SU-DHL-6 (cell line): ENCODE results near the gene S100A1.

ENCODE experiments used
- H2AFZ ChIP-seq: fragments of 200-600 bp; sonication (generic); 2 replicates; pipeline ENCODE4 v1.6.1; 2014; ENCODE audit warnings: low read depth, mild to moderate bottlenecking, moderate library complexity, mixed read lengths, antibody characterized with exemption, low read length; ENCODE audit not compliant: severe bottlenecking
- H3F3A ChIP-seq: fragments of 200-600 bp; shearing (Covaris generic); 2 replicates; pipeline ENCODE4 v1.6.0; 2016; ENCODE audit warnings: antibody characterized with exemption, mild to moderate bottlenecking; ENCODE audit not compliant: insufficient read depth
- H3K27ac ChIP-seq: fragments of 200-600 bp; sonication (generic); 2 replicates; pipeline ENCODE4 v1.5.1; 2016; ENCODE audit warnings: low read depth, mild to moderate bottlenecking, low read length, moderate library complexity, mixed read lengths
- H3K27me3 ChIP-seq: fragments of 200-600 bp; sonication (generic), shearing (Covaris generic); 2 replicates; pipeline ENCODE4 v1.6.0; 2014; ENCODE audit warnings: mild to moderate bottlenecking, low read length
- H3K36me3 ChIP-seq: fragments of 200-600 bp; sonication (generic); 2 replicates; pipeline ENCODE4 v1.6.1; 2014; ENCODE audit warnings: mild to moderate bottlenecking, low read length, mixed read lengths
- H3K4me2 ChIP-seq: fragments of 300-600, 200-600 bp; shearing (Covaris generic), sonication (generic); 2 replicates; pipeline ENCODE4 v1.6.0; 2014; ENCODE audit warnings: low read length, low read depth, mild to moderate bottlenecking; ENCODE audit not compliant: poor library complexity, severe bottlenecking
- H3K4me3 ChIP-seq: fragments of 200-600 bp; sonication (generic); 2 replicates; pipeline ENCODE4 v1.5.1; 2014; ENCODE audit warnings: antibody characterized with exemption, low read length, mild to moderate bottlenecking, mixed read lengths; ENCODE audit not compliant: insufficient read depth, poor library complexity, severe bottlenecking
- H3K79me2 ChIP-seq: fragments of 200-600 bp; sonication (generic); 2 replicates; pipeline ENCODE4 v1.6.1; 2014; ENCODE audit warnings: mild to moderate bottlenecking, low read length, moderate library complexity; ENCODE audit not compliant: insufficient read depth
- H3K9ac ChIP-seq: fragments of 200-600 bp; sonication (generic); 2 replicates; pipeline ENCODE4 v1.7.0; 2014; ENCODE audit warnings: mild to moderate bottlenecking, low read length
- H3K9me2 ChIP-seq: fragments of 200-600 bp; sonication (generic); replicated peaks from 2 replicates; pipeline ENCODE4 v1.6.1; 2014; ENCODE audit warnings: low read length; ENCODE audit not compliant: insufficient read depth
- H3K9me3 ChIP-seq: fragments of 200-600 bp; sonication (generic); 2 replicates; pipeline ENCODE4 v1.6.1; 2014; ENCODE audit warnings: low read length, mixed read lengths; ENCODE audit not compliant: insufficient read depth
- H4K20me1 ChIP-seq: fragments of 200-600 bp; sonication (generic); 2 replicates; pipeline ENCODE4 v1.6.1; 2014; ENCODE audit warnings: low read depth, mild to moderate bottlenecking, antibody characterized with exemption, low read length, moderate library complexity, mixed read lengths
- EZH2phosphoT487 ChIP-seq: fragments of 200-600 bp; sonication (generic), shearing (Covaris generic); conservative IDR thresholded peaks from 2 replicates; pipeline ENCODE4 v1.6.1; 2018; ENCODE audit warnings: mild to moderate bottlenecking, antibody characterized with exemption, low read length, moderate library complexity, mixed read lengths
- TF ChIP-seq, protein P1 (sequence below): fragments of 200-600 bp; sonication (generic); IDR thresholded peaks from one replicate; pipeline ENCODE4 v1.5.1; 2017; ENCODE audit warnings: antibody characterized with exemption, mild to moderate bottlenecking, low read length, moderate library complexity; ENCODE audit not compliant: insufficient read depth, poor library complexity, severe bottlenecking

Gene S100A1

GRCh38 chr1:153631047-153632022, 3.1 kb downstream of the S100A1 start:
- no peak for TF ChIP-seq EZH2phosphoT487
- TF ChIP-seq, protein P1, sequence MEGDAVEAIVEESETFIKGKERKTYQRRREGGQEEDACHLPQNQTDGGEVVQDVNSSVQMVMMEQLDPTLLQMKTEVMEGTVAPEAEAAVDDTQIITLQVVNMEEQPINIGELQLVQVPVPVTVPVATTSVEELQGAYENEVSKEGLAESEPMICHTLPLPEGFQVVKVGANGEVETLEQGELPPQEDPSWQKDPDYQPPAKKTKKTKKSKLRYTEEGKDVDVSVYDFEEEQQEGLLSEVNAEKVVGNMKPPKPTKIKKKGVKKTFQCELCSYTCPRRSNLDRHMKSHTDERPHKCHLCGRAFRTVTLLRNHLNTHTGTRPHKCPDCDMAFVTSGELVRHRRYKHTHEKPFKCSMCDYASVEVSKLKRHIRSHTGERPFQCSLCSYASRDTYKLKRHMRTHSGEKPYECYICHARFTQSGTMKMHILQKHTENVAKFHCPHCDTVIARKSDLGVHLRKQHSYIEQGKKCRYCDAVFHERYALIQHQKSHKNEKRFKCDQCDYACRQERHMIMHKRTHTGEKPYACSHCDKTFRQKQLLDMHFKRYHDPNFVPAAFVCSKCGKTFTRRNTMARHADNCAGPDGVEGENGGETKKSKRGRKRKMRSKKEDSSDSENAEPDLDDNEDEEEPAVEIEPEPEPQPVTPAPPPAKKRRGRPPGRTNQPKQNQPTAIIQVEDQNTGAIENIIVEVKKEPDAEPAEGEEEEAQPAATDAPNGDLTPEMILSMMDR = no peak
- Histone ChIP-seq H2AFZ (no peak overlapping the region), H3K9me3 (no peaks in the 10 kb centered on the region), H3K27ac (no peak overlapping the region), H3K4me3 (no peak overlapping the region), H3K36me3 (peaks cover 5% of the 10 kb centered on the region), H3K9me2 (no peaks in the 10 kb centered on the region), H3K9ac (no peak overlapping the region), H3K79me2 (peaks cover 22% of the 10 kb centered on the region), H3K4me2 (no peak overlapping the region), H3K27me3 (no peaks in the 10 kb centered on the region), H3F3A (peaks cover 8% of the 10 kb centered on the region; the same call in 1 of the 2 replicates), H4K20me1 (no peaks in the 10 kb centered on the region)

- peak overlapping the region; percentile 18; the same call in 1 of the 2 replicates for H3K9ac ChIP-seq
- H2AFZ ChIP-seq = no peak overlapping the region
- peak overlapping the region; percentile 83 for H3K4me2 ChIP-seq
Observed at GRCh38 chr1:153633161-153633753, 5.0 kb downstream of the S100A1 start.

GRCh38 chr1:153633754-153634665, 5.8 kb downstream of the S100A1 start, which contains the start of gene CHTOP:
Gene CHTOP, plus strand, starts transcription at chr1:153634066. Its CDS starts 2,523 bp downstream, at chr1:153636589.
- H3K79me2 ChIP-seq = peaks cover 29% of the 10 kb centered on the region

More at GRCh38 chr1:153633161-153633753, 5.0 kb downstream of the S100A1 start:
- Histone ChIP-seq H3K9me2 (no peaks in the 10 kb centered on the region), H3K9me3 (no peaks in the 10 kb centered on the region), H3F3A (peaks cover 17% of the 10 kb centered on the region; the same call in 1 of the 2 replicates), H3K36me3 (peaks cover 19% of the 10 kb centered on the region), H3K27ac (no peak overlapping the region), H3K4me3 (peak overlapping the region; percentile 43), H3K79me2 (peaks cover 29% of the 10 kb centered on the region), H4K20me1 (no peaks in the 10 kb centered on the region), H3K27me3 (no peaks in the 10 kb centered on the region)
- no peak for TF ChIP-seq EZH2phosphoT487

More at GRCh38 chr1:153633754-153634665, 5.8 kb downstream of the S100A1 start, which contains the start of gene CHTOP:
- Histone ChIP-seq H3K4me2 (peak within 1 kb of the TSS; percentile 83), H3K36me3 (peaks cover 24% of the 10 kb centered on the region), H3K4me3 (peak within 1 kb of the TSS; percentile 99), H3K9me3 (no peaks in the 10 kb centered on the region), H2AFZ (peak within 1 kb of the TSS; percentile 31), H3K27ac (peak within 1 kb of the TSS; percentile 99), H3K27me3 (no peaks in the 10 kb centered on the region), H3K9ac (peak within 1 kb of the TSS; percentile 99), H3K9me2 (no peaks in the 10 kb centered on the region), H4K20me1 (no peaks in the 10 kb centered on the region), H3F3A (peaks cover 17% of the 10 kb centered on the region; the same call in 1 of the 2 replicates)
- TF ChIP-seq, protein P1 = no peak
- no peak for TF ChIP-seq EZH2phosphoT487
